Measurements from ENCODE around the gene UCK2. TPM values are rescaled to one million over a fixed set of nuclear protein-coding genes. Genes with fewer than 3 reads are reported as not detected.

Gene UCK2
- total RNA-seq, 1 donor from 2014 or later: 8.3 TPM

GRCh38 chr1:165898837-165899236, 71.4 kb downstream of the UCK2 start:
- ATAC-seq: peak; percentile 74 to 89
- no peak for DNase-seq
- H3K36me3 ChIP-seq: peaks cover 14% of the 10 kb centered on the region
- H3K4me3 ChIP-seq: no peak overlapping the region
- no peaks in the 10 kb centered on the region for H3K27me3 ChIP-seq (ENCODE audit: low read depth)
- no peak overlapping the region for H3K27ac ChIP-seq
- TF ChIP-seq, protein P1, sequence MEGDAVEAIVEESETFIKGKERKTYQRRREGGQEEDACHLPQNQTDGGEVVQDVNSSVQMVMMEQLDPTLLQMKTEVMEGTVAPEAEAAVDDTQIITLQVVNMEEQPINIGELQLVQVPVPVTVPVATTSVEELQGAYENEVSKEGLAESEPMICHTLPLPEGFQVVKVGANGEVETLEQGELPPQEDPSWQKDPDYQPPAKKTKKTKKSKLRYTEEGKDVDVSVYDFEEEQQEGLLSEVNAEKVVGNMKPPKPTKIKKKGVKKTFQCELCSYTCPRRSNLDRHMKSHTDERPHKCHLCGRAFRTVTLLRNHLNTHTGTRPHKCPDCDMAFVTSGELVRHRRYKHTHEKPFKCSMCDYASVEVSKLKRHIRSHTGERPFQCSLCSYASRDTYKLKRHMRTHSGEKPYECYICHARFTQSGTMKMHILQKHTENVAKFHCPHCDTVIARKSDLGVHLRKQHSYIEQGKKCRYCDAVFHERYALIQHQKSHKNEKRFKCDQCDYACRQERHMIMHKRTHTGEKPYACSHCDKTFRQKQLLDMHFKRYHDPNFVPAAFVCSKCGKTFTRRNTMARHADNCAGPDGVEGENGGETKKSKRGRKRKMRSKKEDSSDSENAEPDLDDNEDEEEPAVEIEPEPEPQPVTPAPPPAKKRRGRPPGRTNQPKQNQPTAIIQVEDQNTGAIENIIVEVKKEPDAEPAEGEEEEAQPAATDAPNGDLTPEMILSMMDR (IDR thresholded peaks at IDR 0.05): no peak
- intact Hi-C loops (cut with DNase I): no loop called here
- peaks cover 19% of the 10 kb centered on the region for H3K4me1 ChIP-seq
- H3K9me3 ChIP-seq: no peaks in the 10 kb centered on the region

GRCh38 chr1:165899461-165899941, 72.1 kb downstream of the UCK2 start:
- Histone ChIP-seq H3K27ac (no peak overlapping the region), H3K9me3 (no peaks in the 10 kb centered on the region), H3K36me3 (peaks cover 14% of the 10 kb centered on the region), H3K4me3 (no peak overlapping the region), H3K4me1 (peaks cover 19% of the 10 kb centered on the region), H3K27me3 (ENCODE audit: low read depth) (no peaks in the 10 kb centered on the region)
- DNase-seq (no peak), ATAC-seq (no peak)
- intact Hi-C loops (cut with DNase I): no loop called here
- TF ChIP-seq, protein P1 (IDR thresholded peaks at IDR 0.05): no peak

DNA sequence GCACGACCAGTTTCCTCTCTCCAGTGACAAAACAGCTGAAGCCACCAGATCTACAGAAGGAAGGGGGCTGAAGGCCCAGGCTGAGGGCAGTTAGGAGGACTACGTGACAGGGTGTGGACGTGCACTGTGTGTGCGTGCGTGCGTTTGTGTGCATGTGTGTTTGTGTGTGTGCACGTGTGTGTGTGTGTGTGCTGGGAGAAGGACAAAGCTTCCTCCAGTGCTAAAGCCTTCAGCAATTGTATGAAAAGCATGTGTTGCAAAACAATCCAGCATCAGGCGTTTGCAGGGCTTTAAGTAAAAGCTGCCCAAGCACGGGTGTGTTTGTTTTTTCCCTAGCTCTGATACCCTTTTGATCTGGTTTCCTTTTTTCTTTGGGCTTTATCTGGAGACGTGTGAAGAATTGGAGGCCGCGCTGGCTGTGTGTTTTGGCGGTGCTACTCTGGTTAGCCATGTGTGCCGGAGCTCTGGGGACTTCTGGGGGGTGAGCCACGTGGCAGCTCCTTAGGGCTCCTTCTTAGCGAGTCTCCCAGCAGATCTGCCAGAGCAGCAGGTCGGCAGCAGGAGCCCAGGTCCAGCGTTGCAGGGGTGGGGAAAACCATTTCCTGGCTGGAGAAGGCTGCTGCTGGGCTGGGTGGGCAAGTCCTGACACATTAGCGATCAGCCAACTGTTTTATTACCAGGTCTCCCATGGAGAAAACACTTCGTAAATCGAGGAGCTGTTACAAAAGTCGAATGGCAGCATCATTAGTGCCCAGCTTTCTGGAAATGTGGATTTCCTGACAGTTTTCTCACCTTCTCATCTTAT, 73.4 kb downstream of the UCK2 start:
- H3K27me3 ChIP-seq (ENCODE audit: low read depth): no peaks in the 10 kb centered on the region
- peaks cover 19% of the 10 kb centered on the region for H3K4me1 ChIP-seq
- ATAC-seq (no peak), DNase-seq (no peak)
- no peaks in the 10 kb centered on the region for H3K9me3 ChIP-seq
- TF ChIP-seq, protein P1 (IDR thresholded peaks at IDR 0.05): no peak
- intact Hi-C loops (cut with DNase I): no loop called here
- H3K4me3 ChIP-seq: no peak overlapping the region
- peaks cover 14% of the 10 kb centered on the region for H3K36me3 ChIP-seq
- peak overlapping the region; percentile 8 for H3K27ac ChIP-seq

DNA sequence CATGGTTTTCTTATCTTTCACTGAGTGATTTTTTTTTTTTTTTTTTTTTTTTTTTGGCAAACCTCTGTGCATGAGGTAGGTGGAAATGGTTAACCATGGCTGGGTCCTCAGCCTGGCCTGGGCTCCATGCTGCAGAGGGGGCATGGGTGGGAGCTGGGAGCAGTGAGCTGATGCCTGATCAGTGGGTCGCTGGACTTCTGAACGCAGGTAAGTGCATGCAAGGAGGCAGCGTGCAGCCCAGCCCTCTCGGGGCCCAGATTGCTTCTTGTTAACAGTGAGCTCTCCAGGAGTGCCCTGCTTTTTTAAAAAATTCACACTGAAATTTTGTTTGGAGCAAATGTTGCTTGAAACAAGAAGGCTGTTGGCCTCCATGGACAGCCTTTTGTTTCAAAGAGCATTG, 75.2 kb downstream of the UCK2 start:
- Histone ChIP-seq H3K9me3 (no peaks in the 10 kb centered on the region), H3K27ac (no peak overlapping the region), H3K27me3 (ENCODE audit: low read depth) (no peaks in the 10 kb centered on the region), H3K36me3 (peaks cover 11% of the 10 kb centered on the region), H3K4me3 (no peak overlapping the region), H3K4me1 (peaks cover 19% of the 10 kb centered on the region)
- TF ChIP-seq, protein P1 (IDR thresholded peaks at IDR 0.05): no peak
- DNase-seq: no peak
- no peak for ATAC-seq
- intact Hi-C loops (cut with DNase I): no loop called here

GRCh38 chr1:165903672-165904071, 76.3 kb downstream of the UCK2 start:
- ATAC-seq (no peak), DNase-seq (no peak)
- no peaks in the 10 kb centered on the region for H3K9me3 ChIP-seq
- H3K27me3 ChIP-seq (ENCODE audit: low read depth): no peaks in the 10 kb centered on the region
- H3K4me1 ChIP-seq: peaks cover 19% of the 10 kb centered on the region
- TF ChIP-seq, protein P1 (IDR thresholded peaks at IDR 0.05): no peak
- no peak overlapping the region for H3K4me3 ChIP-seq
- intact Hi-C loops (cut with DNase I): no loop called here
- no peak overlapping the region for H3K27ac ChIP-seq
- H3K36me3 ChIP-seq: peaks cover 16% of the 10 kb centered on the region
